MM.1S (cell line): Measurements from ENCODE around the gene ATAD1.
"Not testable (repeated sequence)": the region's sequence is repeated elsewhere in the genome, so short reads cannot be mapped to it uniquely, and the experiment has no call there.

Experiments used
- DNase-seq: peaks from one replicate; pipeline ENCODE4 v3.0.0-alpha.2; 2015
- H2AFZ ChIP-seq: fragments of 300-600 bp; sonication (generic); 2 replicates; pipeline ENCODE4 v1.6.0; 2016; ENCODE audit warnings: antibody characterized with exemption, low read length
- H3F3A ChIP-seq: fragments of 300-600 bp; sonication (generic); 2 replicates; pipeline ENCODE4 v1.6.1; 2016; ENCODE audit warnings: mild to moderate bottlenecking, antibody characterized with exemption, low read length, moderate library complexity, mixed read lengths; ENCODE audit not compliant: insufficient read depth
- H3K27ac ChIP-seq: fragments of 300-600 bp; sonication (generic); 2 replicates; pipeline ENCODE4 v1.5.1; 2016; ENCODE audit warnings: mild to moderate bottlenecking, low read length
- H3K27me3 ChIP-seq: fragments of 300-600 bp; sonication (generic); replicated peaks from 2 replicates; pipeline ENCODE4 v1.6.0; 2016; ENCODE audit warnings: low read length; ENCODE audit not compliant: insufficient read depth
- H3K36me3 ChIP-seq: fragments of 300-600 bp; sonication (generic); replicated peaks from 2 replicates; pipeline ENCODE4 v1.6.1; 2016; ENCODE audit warnings: mild to moderate bottlenecking, low read length, mixed read lengths; ENCODE audit not compliant: insufficient read depth
- H3K4me1 ChIP-seq: fragments of 300-600 bp; sonication (generic); 2 replicates; pipeline ENCODE4 v1.6.1; 2016; ENCODE audit warnings: low read length, mixed read lengths
- H3K4me2 ChIP-seq: fragments of 300-600 bp; sonication (generic); 2 replicates; pipeline ENCODE4 v1.6.0; 2016; ENCODE audit warnings: low read depth, low read length
- H3K4me3 ChIP-seq: fragments of 300-600 bp; sonication (generic); 2 replicates; pipeline ENCODE4 v1.5.1; 2016; ENCODE audit warnings: low read length, mixed read lengths
- H3K79me2 ChIP-seq: fragments of 300-600 bp; sonication (generic); 2 replicates; pipeline ENCODE4 v1.6.1; 2016; ENCODE audit warnings: mixed run types, low read length, mixed read lengths
- H3K9ac ChIP-seq: fragments of 300-600 bp; sonication (generic); 2 replicates; pipeline ENCODE4 v1.6.1; 2016; ENCODE audit warnings: low read length, mixed read lengths
- H3K9me2 ChIP-seq: fragments of 300-600 bp; sonication (generic); replicated peaks from 2 replicates; pipeline ENCODE4 v1.6.1; 2016; ENCODE audit warnings: mild to moderate bottlenecking, low read length, mixed read lengths; ENCODE audit not compliant: insufficient read depth
- H3K9me3 ChIP-seq: fragments of 300-600 bp; sonication (generic); replicated peaks from 2 replicates; pipeline ENCODE4 v1.6.1; 2016; ENCODE audit warnings: mild to moderate bottlenecking, low read length, mixed read lengths; ENCODE audit not compliant: insufficient read depth
- H4K20me1 ChIP-seq: fragments of 300-600 bp; sonication (generic); 2 replicates; pipeline ENCODE4 v1.6.1; 2016; ENCODE audit warnings: mild to moderate bottlenecking, low read length, moderate library complexity, mixed read lengths; ENCODE audit not compliant: insufficient read depth
- CTCF ChIP-seq: fragments of 300-600 bp; sonication (generic); IDR thresholded peaks from 2 replicates; pipeline ENCODE4 v1.5.1; 2016; ENCODE audit warnings: antibody characterized with exemption, low read length, mixed read lengths
- EZH2 ChIP-seq: fragments of 300-600 bp; sonication (generic); optimal IDR thresholded peaks from 2 replicates; pipeline ENCODE3; 2017; ENCODE audit warnings: low read depth, mild to moderate bottlenecking, antibody characterized with exemption, low read length, mixed read lengths
- EZH2phosphoT487 ChIP-seq: fragments of 300-600 bp; sonication (generic); IDR thresholded peaks from 2 replicates; pipeline ENCODE4 v1.6.1; 2018; ENCODE audit warnings: antibody characterized with exemption, low read length

Gene ATAD1

GRCh38 chr10:87837445-87837844 is 19.4 kb upstream of the ATAD1 start:
- Histone ChIP-seq H3K27ac (no peak overlapping the region), H3K9ac (no peak overlapping the region), H3K27me3 (no peaks in the 10 kb centered on the region), H3K4me1 (peaks cover 8% of the 10 kb centered on the region; the same call in 1 of the 2 replicates), H3K9me2 (no peaks in the 10 kb centered on the region), H3K79me2 (no peaks in the 10 kb centered on the region), H4K20me1 (no peaks in the 10 kb centered on the region), H2AFZ (no peak overlapping the region), H3K9me3 (no peaks in the 10 kb centered on the region), H3K36me3 (no peaks in the 10 kb centered on the region; the same call in 1 of the 2 replicates), H3K4me3 (no peak overlapping the region), H3F3A (no peaks in the 10 kb centered on the region), H3K4me2 (no peak overlapping the region)
- no peak for DNase-seq
- TF ChIP-seq CTCF: no peak
- TF ChIP-seq EZH2phosphoT487: no peak
- TF ChIP-seq EZH2: no peak

DNA sequence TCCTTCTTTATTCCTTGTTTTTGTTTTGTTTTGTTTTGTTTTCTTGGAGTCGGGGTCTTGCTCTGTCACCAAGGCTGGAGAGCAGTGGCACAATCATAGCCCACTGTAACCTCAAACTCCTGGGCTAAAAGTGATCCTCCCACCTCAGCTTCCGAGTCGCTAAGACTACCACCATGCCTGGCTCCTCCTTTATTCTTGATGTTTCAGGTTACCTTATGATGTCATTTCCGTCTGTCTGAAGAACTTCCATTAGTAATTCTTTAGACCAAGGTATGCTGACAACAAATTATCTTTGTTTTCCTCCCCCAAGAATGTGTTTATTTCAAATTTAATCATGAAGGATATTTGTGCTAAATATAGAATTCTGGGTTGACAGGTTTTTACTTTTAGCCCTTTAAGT is 18.1 kb upstream of the ATAD1 start:
- no peaks in the 10 kb centered on the region for H3K9me2 ChIP-seq
- H2AFZ ChIP-seq: no peak overlapping the region
- H3K27ac ChIP-seq: no peak overlapping the region
- no peak overlapping the region for H3K4me2 ChIP-seq
- H3K4me1 ChIP-seq: peaks cover 8% of the 10 kb centered on the region; the same call in 1 of the 2 replicates
- no peaks in the 10 kb centered on the region; the same call in 1 of the 2 replicates for H3K36me3 ChIP-seq
- no peak overlapping the region for H3K9ac ChIP-seq
- H3K9me3 ChIP-seq: no peaks in the 10 kb centered on the region
- no peaks in the 10 kb centered on the region for H3K79me2 ChIP-seq
- TF ChIP-seq EZH2phosphoT487 (no peak), CTCF (no peak), EZH2 (no peak)
- no peak for DNase-seq
- H3F3A ChIP-seq: no peaks in the 10 kb centered on the region
- no peaks in the 10 kb centered on the region for H4K20me1 ChIP-seq
- no peak overlapping the region for H3K4me3 ChIP-seq
- no peaks in the 10 kb centered on the region for H3K27me3 ChIP-seq

DNA sequence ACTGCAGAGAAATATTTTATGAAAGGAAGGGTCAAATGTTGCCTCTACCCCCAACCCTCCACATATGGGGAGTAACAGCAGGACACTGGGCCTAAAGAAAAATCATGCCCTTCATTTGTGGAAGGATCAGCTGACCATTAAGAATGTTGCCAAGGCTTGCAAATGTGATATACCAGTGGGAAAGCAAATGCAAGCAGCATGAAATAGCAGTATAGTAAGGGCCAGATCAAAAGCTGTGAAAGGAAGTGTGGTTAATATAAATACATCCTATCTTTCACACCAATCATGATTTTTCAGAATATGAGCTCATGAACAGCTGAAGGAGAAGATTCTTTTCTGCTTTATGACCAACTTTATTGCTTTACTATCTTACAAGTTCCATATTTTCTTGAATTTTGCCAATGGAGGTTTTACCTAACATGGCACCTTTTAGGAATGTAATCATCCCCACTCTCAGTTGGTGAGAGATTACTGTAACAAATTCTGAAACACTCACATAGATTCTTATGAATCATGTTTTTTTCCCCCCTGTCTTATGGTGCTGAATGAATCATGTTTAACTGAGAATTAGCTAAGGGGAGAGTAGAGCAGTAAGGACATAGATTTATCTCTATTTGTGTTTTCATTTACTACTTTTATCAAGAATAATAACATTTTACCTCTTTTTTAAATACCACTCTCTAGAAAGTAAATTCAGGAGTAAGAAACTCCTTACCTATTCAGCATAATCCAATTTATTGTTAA is 12.1 kb upstream of the ATAD1 start:
- H3K27ac ChIP-seq: no peak overlapping the region
- no peak for TF ChIP-seq CTCF
- TF ChIP-seq EZH2phosphoT487: no peak
- no peak for TF ChIP-seq EZH2

GRCh38 chr10:87829051-87829450 is 11.0 kb upstream of the ATAD1 start:
- H3K27ac ChIP-seq, H3K27me3 ChIP-seq, H3K9me3 ChIP-seq, H3K4me1 ChIP-seq, H3K36me3 ChIP-seq, H3K79me2 ChIP-seq, H2AFZ ChIP-seq, H3K9me2 ChIP-seq, H3K9ac ChIP-seq, H3F3A ChIP-seq, H4K20me1 ChIP-seq, DNase-seq, H3K4me3 ChIP-seq, H3K4me2 ChIP-seq: not testable (repeated sequence)

More for the DNA sequence above, 12.1 kb upstream of the ATAD1 start:
- H3K79me2 ChIP-seq: no peaks in the 10 kb centered on the region
- no peaks in the 10 kb centered on the region for H4K20me1 ChIP-seq
- H3K4me3 ChIP-seq: no peak overlapping the region
- no peaks in the 10 kb centered on the region for H3K27me3 ChIP-seq
- H3F3A ChIP-seq: no peaks in the 10 kb centered on the region
- H3K4me1 ChIP-seq: no peaks in the 10 kb centered on the region
- no peaks in the 10 kb centered on the region for H3K9me3 ChIP-seq
- no peaks in the 10 kb centered on the region for H3K9me2 ChIP-seq
- H2AFZ ChIP-seq: no peak overlapping the region
- no peak overlapping the region for H3K4me2 ChIP-seq
- H3K36me3 ChIP-seq: no peaks in the 10 kb centered on the region; the same call in 1 of the 2 replicates
- no peak for DNase-seq
- H3K9ac ChIP-seq: no peak overlapping the region
